ENCODE results near the gene CCL21. TPM values are rescaled to one million over a fixed set of nuclear protein-coding genes. Genes with fewer than 3 reads are reported as not detected.

The CCL21 gene
- total and polyA plus RNA-seq, 12 donors, result 2.2 to 295 (median 33.0) TPM

- Histone ChIP-seq H3K4me1 (replicated peaks in 1 of 2) (peaks cover 7 to 17% of the 10 kb centered on the region in 2 donors), H3K4me3 (peak overlapping the region in 3 of 4 donors; percentile 53 to 79 (median 76)), H3K9me3 (replicated peaks in 1 of 3) (no peaks in the 10 kb centered on the region), H3K36me3 (replicated peaks in 1 of 2) (no peaks in the 10 kb centered on the region), H3K27me3 (no peaks in the 10 kb centered on the region), H3K27ac (peak overlapping the region; percentile 92 to 100 (median 99))
- intact Hi-C loops (cut with DNase I), result no loop called here
- DNase-seq, result peak; percentile 95 to 98 (median 97)
- 0 to 2% (median 1%) methylated on average over 20 to 55 of the region's 55 CpGs for WGBS, 4 donors
- TF ChIP-seq POLR2A (IDR thresholded peaks at IDR 0.05), result peak; percentile 94
- TF ChIP-seq, protein P1, sequence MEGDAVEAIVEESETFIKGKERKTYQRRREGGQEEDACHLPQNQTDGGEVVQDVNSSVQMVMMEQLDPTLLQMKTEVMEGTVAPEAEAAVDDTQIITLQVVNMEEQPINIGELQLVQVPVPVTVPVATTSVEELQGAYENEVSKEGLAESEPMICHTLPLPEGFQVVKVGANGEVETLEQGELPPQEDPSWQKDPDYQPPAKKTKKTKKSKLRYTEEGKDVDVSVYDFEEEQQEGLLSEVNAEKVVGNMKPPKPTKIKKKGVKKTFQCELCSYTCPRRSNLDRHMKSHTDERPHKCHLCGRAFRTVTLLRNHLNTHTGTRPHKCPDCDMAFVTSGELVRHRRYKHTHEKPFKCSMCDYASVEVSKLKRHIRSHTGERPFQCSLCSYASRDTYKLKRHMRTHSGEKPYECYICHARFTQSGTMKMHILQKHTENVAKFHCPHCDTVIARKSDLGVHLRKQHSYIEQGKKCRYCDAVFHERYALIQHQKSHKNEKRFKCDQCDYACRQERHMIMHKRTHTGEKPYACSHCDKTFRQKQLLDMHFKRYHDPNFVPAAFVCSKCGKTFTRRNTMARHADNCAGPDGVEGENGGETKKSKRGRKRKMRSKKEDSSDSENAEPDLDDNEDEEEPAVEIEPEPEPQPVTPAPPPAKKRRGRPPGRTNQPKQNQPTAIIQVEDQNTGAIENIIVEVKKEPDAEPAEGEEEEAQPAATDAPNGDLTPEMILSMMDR (IDR thresholded peaks at IDR 0.05), result no peak
Observed at GRCh38 chr9:34665381-34666250, 44.3 kb downstream of the CCL21 start.

DNA sequence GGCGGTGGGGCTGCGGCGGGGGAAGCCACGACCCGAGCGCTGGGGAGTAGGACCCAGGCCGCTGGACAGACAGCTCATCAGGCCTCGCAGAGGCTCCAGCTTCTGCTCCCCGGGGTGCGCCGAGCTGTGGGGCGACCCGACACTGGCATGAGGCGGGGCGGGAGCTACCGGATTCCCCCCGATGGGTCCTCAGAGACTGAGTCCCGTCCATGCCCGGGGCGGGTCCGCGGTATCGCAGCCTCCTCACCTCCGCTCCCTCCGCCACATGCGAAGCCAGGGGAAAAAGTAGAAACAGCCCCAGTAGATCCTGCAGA lies 44.9 kb downstream of the CCL21 start:
- Histone ChIP-seq H3K4me1 (replicated peaks in 1 of 2) (peaks cover 7 to 17% of the 10 kb centered on the region in 2 donors), H3K27me3 (no peaks in the 10 kb centered on the region), H3K36me3 (replicated peaks in 1 of 2) (no peaks in the 10 kb centered on the region), H3K9me3 (replicated peaks in 1 of 3) (no peaks in the 10 kb centered on the region), H3K4me3 (peak overlapping the region in 2 of 4 donors; percentile 53 to 79), H3K27ac (peak overlapping the region; percentile 48 to 99 (median 92))
- TF ChIP-seq POLR2A (IDR thresholded peaks at IDR 0.05), result no peak
- TF ChIP-seq, protein P1 (IDR thresholded peaks at IDR 0.05), result no peak
- intact Hi-C loops (cut with DNase I), result no loop called here
- WGBS, 4 donors, result 0 to 2% (median 1%) methylated on average over 1 to 26 of the region's 26 CpGs; no CpG with 5 or more reads in 1 of the 4 donors
- DNase-seq, result no peak

DNA sequence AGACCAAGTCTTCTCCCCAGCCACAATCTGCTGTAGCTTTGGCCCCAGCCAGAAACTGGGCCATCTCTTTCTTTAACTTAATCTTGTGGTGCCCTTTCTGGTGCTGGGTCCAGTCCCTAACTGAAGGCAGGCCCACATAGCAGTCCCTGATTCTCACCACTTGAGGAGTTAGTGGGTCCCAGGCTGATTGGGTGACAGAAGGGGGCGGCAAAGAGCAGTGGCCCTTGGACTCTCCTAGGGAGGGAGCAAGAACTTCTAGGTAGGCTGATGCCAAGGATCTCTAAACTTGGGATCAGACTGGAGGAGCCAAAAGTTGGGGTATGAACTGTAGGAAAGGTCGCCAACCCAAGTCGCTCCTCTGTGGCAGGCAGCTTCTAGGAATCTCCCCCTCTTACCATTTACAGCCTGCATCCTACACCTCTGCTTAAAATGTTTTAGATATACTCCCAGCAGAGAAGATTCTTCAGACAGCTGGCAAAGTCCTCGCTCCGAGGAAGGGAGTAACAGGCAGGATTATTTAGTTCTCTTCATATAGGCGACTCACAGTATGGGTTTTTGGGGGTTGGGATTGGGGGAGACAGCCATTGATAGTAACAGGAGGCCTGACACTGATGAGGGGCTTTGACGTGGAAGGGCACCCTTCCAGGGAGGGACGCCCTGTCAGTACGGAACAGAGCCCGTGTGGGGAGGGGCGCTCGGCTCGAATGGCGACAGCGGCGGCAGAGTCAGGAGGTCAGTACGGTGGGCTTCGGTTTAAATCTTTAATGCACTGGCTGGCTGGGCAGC lies 45.5 kb downstream of the CCL21 start:
- H3K9me3 ChIP-seq (replicated peaks in 1 of 3), result no peaks in the 10 kb centered on the region
- H3K27me3 ChIP-seq, result no peaks in the 10 kb centered on the region
- intact Hi-C loops (cut with DNase I), result no loop called here
- peak; percentile 68 to 92 (median 84) for DNase-seq
- no peak for TF ChIP-seq POLR2A (IDR thresholded peaks at IDR 0.05)
- TF ChIP-seq, protein P1 (IDR thresholded peaks at IDR 0.05), result peak; percentile 61 to 91 (median 72)
- H3K4me3 ChIP-seq, result peak overlapping the region in 2 of 4 donors; percentile 53 to 79
- 23 to 43% (median 28%) methylated on average over 13 to 18 of the region's 18 CpGs for WGBS, 4 donors
- H3K27ac ChIP-seq, result peak overlapping the region; percentile 48 to 99 (median 92)
- no peaks in the 10 kb centered on the region for H3K36me3 ChIP-seq (replicated peaks in 1 of 2)
- peaks cover 7 to 17% of the 10 kb centered on the region in 2 donors for H3K4me1 ChIP-seq (replicated peaks in 1 of 2)

DNA sequence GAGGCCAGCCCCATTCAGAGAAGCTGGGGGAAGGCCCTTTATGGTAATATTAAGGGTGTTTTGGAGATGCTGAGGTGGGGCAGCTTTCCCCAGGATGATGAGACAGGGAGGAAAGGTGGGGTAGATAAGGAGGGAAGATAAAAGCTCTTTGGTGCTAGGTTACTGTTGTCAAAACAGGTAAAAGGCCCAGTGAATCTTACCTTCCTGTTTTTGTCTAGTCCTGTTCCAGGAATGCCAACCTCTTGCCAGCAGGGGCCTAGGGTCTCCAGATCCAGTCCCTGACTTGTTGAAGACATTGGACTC lies 46.7 kb downstream of the CCL21 start:
- Histone ChIP-seq H3K4me1 (replicated peaks in 1 of 2) (peaks cover 7 to 17% of the 10 kb centered on the region in 2 donors), H3K27me3 (no peaks in the 10 kb centered on the region), H3K4me3 (no peak overlapping the region), H3K36me3 (replicated peaks in 1 of 2) (no peaks in the 10 kb centered on the region), H3K9me3 (replicated peaks in 1 of 3) (no peaks in the 10 kb centered on the region), H3K27ac (no peak overlapping the region)
- no peak for DNase-seq
- TF ChIP-seq, protein P1 (IDR thresholded peaks at IDR 0.05), result no peak
- no peak for TF ChIP-seq POLR2A (IDR thresholded peaks at IDR 0.05)
- intact Hi-C loops (cut with DNase I), result no loop called here

All from adrenal gland (tissue), 12 donors.